ENCODE measurements around the gene PDE3A.

DNA sequence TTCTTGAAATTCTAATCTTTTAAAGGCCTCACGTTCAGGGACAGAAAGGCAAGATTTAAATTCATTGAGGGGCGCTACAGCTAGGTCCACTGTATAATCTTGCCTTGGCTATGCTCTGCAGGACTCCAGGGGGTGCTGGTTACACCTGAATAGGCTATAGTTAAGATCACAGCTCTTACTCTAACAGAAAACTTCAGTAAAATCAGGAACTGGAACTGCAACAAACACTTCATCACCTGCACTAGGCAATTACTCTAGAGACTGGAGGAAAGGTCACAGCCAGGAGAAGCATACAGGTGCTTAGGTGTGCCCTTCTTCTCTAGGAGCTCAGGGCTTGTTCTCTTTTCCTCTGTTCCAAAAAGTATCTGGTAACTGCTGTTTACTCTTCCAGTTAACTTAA lies 347.7 kb downstream of the PDE3A start:
- TF ChIP-seq, protein P1, sequence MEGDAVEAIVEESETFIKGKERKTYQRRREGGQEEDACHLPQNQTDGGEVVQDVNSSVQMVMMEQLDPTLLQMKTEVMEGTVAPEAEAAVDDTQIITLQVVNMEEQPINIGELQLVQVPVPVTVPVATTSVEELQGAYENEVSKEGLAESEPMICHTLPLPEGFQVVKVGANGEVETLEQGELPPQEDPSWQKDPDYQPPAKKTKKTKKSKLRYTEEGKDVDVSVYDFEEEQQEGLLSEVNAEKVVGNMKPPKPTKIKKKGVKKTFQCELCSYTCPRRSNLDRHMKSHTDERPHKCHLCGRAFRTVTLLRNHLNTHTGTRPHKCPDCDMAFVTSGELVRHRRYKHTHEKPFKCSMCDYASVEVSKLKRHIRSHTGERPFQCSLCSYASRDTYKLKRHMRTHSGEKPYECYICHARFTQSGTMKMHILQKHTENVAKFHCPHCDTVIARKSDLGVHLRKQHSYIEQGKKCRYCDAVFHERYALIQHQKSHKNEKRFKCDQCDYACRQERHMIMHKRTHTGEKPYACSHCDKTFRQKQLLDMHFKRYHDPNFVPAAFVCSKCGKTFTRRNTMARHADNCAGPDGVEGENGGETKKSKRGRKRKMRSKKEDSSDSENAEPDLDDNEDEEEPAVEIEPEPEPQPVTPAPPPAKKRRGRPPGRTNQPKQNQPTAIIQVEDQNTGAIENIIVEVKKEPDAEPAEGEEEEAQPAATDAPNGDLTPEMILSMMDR (conservative IDR thresholded peaks at IDR 0.05; ENCODE audit: low read length) = peak; percentile 36; the same call in 1 of the 2 replicates
- no peak for TF ChIP-seq EZH2phosphoT487 (IDR thresholded peaks at IDR 0.05; ENCODE audit: borderline replicate concordance, low read depth, low read length)
